RWPE2 (cell line): ENCODE data around the gene ROBO1.

ENCODE experiments used
- ATAC-seq: fragments of 200-7000 bp; cut with Tn5 transposase; 3 replicates; pipeline ENCODE4 v1.9.1; 2021; ENCODE audit warnings: low read depth
- DNase-seq: peaks from one replicate; pipeline ENCODE4 v3.0.0-alpha.2; 2020; ENCODE audit warnings: low spot score
- H3K27ac ChIP-seq: fragments of 450-650 bp; 2 replicates; pipeline ENCODE4 v1.5.1; 2017; ENCODE audit warnings: mild to moderate bottlenecking; ENCODE audit not compliant: poor library complexity, severe bottlenecking
- H3K27me3 ChIP-seq: fragments of 250-450 bp; sonication (Bioruptor Pico); 2 replicates; pipeline ENCODE4 v1.5.1; 2021; ENCODE audit warnings: mild to moderate bottlenecking, moderate library complexity; ENCODE audit not compliant: insufficient read depth, poor library complexity, severe bottlenecking
- H3K36me3 ChIP-seq: fragments of 250-450 bp; sonication (Bioruptor Pico); 2 replicates; pipeline ENCODE4 v1.5.1; 2020; ENCODE audit warnings: low read depth, mild to moderate bottlenecking, moderate library complexity
- H3K4me1 ChIP-seq: fragments of 250-450 bp; sonication (Bioruptor Pico); 2 replicates; pipeline ENCODE4 v1.5.1; 2021; ENCODE audit warnings: mild to moderate bottlenecking, moderate library complexity; ENCODE audit not compliant: insufficient read depth, poor library complexity, severe bottlenecking
- H3K4me3 ChIP-seq: fragments of 250-450 bp; sonication (Bioruptor Pico); 2 replicates; pipeline ENCODE4 v1.5.1; 2021; ENCODE audit warnings: mild to moderate bottlenecking, moderate library complexity; ENCODE audit not compliant: severe bottlenecking
- H3K9me3 ChIP-seq: fragments of 250-450 bp; sonication (Bioruptor Pico); 2 replicates; pipeline ENCODE4 v1.5.1; 2021; ENCODE audit warnings: mild to moderate bottlenecking, moderate library complexity; ENCODE audit not compliant: severe bottlenecking
- TF ChIP-seq, protein P1 (sequence below): fragments of 450-650 bp; IDR thresholded peaks from one replicate; pipeline ENCODE4 v1.5.1; 2017; ENCODE audit warnings: mild to moderate bottlenecking, moderate library complexity; ENCODE audit not compliant: poor library complexity, severe bottlenecking

ROBO1 gene

DNA sequence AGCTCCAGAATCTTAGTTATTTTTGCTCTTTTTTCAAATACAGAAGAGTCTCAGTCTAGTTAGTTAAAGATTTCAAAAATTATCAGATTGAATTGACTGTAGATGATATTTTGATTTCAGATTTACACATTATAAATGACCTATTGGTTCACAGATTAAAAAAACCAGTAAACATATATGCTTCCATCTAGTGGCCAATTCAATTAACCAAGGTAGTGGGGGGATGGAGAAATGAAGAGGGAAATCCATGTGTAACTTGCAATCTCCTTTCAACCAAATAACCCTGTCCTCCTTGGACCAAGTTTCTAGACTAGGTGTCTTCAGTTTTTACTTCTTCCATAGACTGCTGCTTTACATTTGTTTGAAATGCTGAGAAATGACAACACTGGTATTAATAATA, 789.8 kb downstream of the ROBO1 start:
- Histone ChIP-seq H3K27ac (no peak overlapping the region), H3K27me3 (no peaks in the 10 kb centered on the region), H3K9me3 (peaks cover 2% of the 10 kb centered on the region), H3K36me3 (no peaks in the 10 kb centered on the region), H3K4me3 (no peak overlapping the region), H3K4me1 (no peaks in the 10 kb centered on the region)
- DNase-seq = no peak
- no peak for ATAC-seq
- TF ChIP-seq, protein P1, sequence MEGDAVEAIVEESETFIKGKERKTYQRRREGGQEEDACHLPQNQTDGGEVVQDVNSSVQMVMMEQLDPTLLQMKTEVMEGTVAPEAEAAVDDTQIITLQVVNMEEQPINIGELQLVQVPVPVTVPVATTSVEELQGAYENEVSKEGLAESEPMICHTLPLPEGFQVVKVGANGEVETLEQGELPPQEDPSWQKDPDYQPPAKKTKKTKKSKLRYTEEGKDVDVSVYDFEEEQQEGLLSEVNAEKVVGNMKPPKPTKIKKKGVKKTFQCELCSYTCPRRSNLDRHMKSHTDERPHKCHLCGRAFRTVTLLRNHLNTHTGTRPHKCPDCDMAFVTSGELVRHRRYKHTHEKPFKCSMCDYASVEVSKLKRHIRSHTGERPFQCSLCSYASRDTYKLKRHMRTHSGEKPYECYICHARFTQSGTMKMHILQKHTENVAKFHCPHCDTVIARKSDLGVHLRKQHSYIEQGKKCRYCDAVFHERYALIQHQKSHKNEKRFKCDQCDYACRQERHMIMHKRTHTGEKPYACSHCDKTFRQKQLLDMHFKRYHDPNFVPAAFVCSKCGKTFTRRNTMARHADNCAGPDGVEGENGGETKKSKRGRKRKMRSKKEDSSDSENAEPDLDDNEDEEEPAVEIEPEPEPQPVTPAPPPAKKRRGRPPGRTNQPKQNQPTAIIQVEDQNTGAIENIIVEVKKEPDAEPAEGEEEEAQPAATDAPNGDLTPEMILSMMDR = peak; percentile 65

DNA sequence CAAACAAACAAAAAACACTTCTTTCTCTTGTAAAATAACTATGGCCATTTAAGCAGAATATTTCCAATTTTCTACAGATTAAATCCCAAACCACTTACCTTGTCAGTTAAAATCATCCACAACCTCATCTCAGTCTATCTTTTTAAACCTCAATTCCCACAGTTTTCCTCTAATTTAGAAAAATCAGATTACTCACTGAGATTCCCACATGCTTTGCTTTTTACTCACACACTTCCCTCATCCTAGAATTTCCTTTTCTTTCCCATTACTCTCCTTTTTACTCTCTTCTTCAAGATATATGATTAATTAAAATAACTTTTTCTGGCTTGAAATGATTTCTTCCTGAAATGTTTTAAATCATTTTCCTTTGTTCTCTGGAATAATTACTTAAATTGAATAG, 790.7 kb downstream of the ROBO1 start:
- Histone ChIP-seq H3K4me3 (no peak overlapping the region), H3K27me3 (no peaks in the 10 kb centered on the region), H3K9me3 (peaks cover 2% of the 10 kb centered on the region), H3K27ac (no peak overlapping the region), H3K36me3 (no peaks in the 10 kb centered on the region), H3K4me1 (no peaks in the 10 kb centered on the region)
- TF ChIP-seq, protein P1 = no peak
- DNase-seq = no peak
- ATAC-seq = no peak

DNA sequence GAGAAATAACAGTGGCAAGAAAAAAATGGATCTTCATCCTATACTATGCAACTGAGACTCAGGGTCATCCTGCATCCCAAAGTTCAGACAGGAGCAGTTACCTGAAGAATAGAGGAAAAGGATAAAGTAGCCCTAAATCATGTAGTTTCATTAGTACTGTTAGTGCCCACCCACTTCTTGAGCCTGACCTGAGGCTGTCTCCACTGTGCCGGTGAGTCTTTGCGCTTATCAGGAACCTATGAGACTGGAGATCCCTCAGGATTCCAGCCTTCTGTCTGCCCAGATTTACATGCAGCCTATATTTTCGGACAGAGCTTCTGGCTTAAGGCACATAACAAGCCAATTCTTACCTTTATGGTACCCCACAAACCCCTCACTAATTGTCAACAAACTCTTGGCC, 791.6 kb downstream of the ROBO1 start:
- ATAC-seq (no peak), DNase-seq (no peak)
- Histone ChIP-seq H3K4me1 (no peaks in the 10 kb centered on the region), H3K36me3 (no peaks in the 10 kb centered on the region), H3K9me3 (peaks cover 2% of the 10 kb centered on the region), H3K27me3 (no peaks in the 10 kb centered on the region), H3K27ac (no peak overlapping the region), H3K4me3 (no peak overlapping the region)
- TF ChIP-seq, protein P1 = no peak

DNA sequence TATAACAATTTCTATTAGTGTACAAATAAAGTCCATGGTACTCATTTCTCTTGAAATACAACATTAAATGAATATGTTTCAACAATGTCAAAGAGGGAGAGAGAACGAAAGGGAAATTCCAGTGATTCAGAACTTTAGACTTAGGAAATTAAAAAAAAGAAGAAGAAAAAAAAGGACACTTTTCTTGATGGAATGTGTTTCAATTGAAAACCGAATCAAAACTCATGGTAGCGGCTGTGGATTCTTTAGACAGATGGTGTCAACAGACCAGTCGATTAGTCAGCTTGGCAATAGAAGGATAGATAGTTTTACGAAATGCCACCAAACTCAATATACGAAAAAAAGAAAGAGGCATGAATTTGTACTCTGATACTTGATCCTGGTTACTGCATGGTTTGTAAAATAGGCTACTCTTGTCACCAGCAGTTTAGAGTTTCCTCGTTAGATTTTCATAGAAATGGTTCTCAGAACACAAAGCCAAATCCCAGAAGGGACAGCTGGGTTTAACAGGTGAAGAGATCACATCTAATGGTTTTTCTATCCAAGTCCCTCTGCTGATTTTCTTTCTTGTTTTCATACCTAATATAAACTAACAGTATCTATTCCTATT, 793.5 kb downstream of the ROBO1 start:
- H3K4me3 ChIP-seq = no peak overlapping the region
- DNase-seq (no peak), ATAC-seq (no peak)
- H3K27ac ChIP-seq = no peak overlapping the region
- no peaks in the 10 kb centered on the region for H3K27me3 ChIP-seq
- TF ChIP-seq, protein P1 = no peak
- H3K36me3 ChIP-seq = no peaks in the 10 kb centered on the region
- H3K4me1 ChIP-seq = no peaks in the 10 kb centered on the region
- H3K9me3 ChIP-seq = peaks cover 2% of the 10 kb centered on the region

DNA sequence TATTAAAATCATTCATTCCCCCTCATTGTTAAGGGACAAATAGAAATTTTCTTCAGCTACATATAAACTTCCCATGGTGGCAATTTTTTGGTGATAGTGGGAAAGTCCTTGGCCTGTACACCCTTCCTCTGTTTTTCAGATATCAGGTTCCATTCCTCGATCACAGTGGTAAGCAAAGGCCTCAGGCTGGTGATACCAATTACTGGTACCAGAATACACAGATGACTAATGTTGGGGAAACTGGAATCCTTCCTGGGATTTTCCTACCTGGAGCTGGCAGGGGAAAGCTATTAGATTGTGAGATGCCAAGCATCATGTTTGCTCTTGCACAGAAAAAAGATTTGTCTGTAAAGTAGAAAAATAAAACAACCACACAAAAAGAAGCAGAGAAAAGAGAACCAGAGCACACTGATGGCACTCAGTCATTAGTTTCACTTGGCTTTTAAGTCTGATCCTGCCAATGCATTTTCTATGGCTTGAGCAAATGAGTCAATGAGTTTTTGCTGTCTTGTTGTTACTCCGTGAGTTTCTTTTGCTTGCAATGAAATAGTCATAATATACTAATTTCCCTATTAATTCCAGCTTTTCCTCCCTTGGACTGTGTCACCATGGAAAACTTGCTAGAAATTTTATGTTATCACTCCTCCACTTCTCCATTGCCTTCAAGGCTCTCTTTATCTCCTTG, 795.0 kb downstream of the ROBO1 start:
- Histone ChIP-seq H3K27ac (no peak overlapping the region), H3K9me3 (peaks cover 2% of the 10 kb centered on the region), H3K4me3 (no peak overlapping the region), H3K27me3 (no peaks in the 10 kb centered on the region), H3K36me3 (no peaks in the 10 kb centered on the region), H3K4me1 (no peaks in the 10 kb centered on the region)
- TF ChIP-seq, protein P1 = no peak
- no peak for DNase-seq
- ATAC-seq = no peak
